ENCODE results near the gene ADPRM. TPM values are rescaled to one million over a fixed set of nuclear protein-coding genes. Genes with fewer than 3 reads are reported as not detected.

ADPRM gene
- total RNA-seq, 1 donor from 2014 or later: 13.4 TPM

- H3K4me3 Mint-ChIP-seq (ENCODE audit: unreplicated experiment): no peak overlapping the region
- H3K4me1 Mint-ChIP-seq (ENCODE audit: low read depth): peaks cover 22% of the 10 kb centered on the region
- no peaks in the 10 kb centered on the region for H3K9me3 Mint-ChIP-seq (ENCODE audit: low read depth)
- H3K27ac Mint-ChIP-seq (ENCODE audit: unreplicated experiment): no peak overlapping the region
- no peak for TF ChIP-seq CTCF (IDR thresholded peaks at IDR 0.05)
- DNase-seq (ENCODE audit: low spot score): no peak
- no peaks in the 10 kb centered on the region for H3K27me3 Mint-ChIP-seq (ENCODE audit: low read depth)
- H3K36me3 Mint-ChIP-seq (ENCODE audit: low read depth): peaks cover 5% of the 10 kb centered on the region
Measured at GRCh38 chr17:10663231-10663630, 34.2 kb upstream of the ADPRM start.

GRCh38 chr17:10664571-10664970 lies 32.8 kb upstream of the ADPRM start:
- Mint-ChIP-seq H3K27me3 (ENCODE audit: low read depth) (no peaks in the 10 kb centered on the region), H3K4me1 (ENCODE audit: low read depth) (peaks cover 31% of the 10 kb centered on the region), H3K4me3 (ENCODE audit: unreplicated experiment) (no peak overlapping the region), H3K9me3 (ENCODE audit: low read depth) (no peaks in the 10 kb centered on the region), H3K27ac (ENCODE audit: unreplicated experiment) (no peak overlapping the region), H3K36me3 (ENCODE audit: low read depth) (peaks cover 3% of the 10 kb centered on the region)
- TF ChIP-seq CTCF (IDR thresholded peaks at IDR 0.05): no peak
- no peak for DNase-seq (ENCODE audit: low spot score)

GRCh38 chr17:10666906-10667305 lies 30.5 kb upstream of the ADPRM start:
- H3K27ac Mint-ChIP-seq (ENCODE audit: unreplicated experiment): peak overlapping the region; percentile 30
- no peaks in the 10 kb centered on the region for H3K9me3 Mint-ChIP-seq (ENCODE audit: low read depth)
- no peak overlapping the region for H3K4me3 Mint-ChIP-seq (ENCODE audit: unreplicated experiment)
- no peaks in the 10 kb centered on the region for H3K27me3 Mint-ChIP-seq (ENCODE audit: low read depth)
- TF ChIP-seq CTCF (IDR thresholded peaks at IDR 0.05): no peak
- H3K4me1 Mint-ChIP-seq (ENCODE audit: low read depth): peaks cover 44% of the 10 kb centered on the region
- H3K36me3 Mint-ChIP-seq (ENCODE audit: low read depth): peaks cover 3% of the 10 kb centered on the region
- no peak for DNase-seq (ENCODE audit: low spot score)

GRCh38 chr17:10668775-10669174 lies 28.6 kb upstream of the ADPRM start:
- no peak for TF ChIP-seq CTCF (IDR thresholded peaks at IDR 0.05)
- Mint-ChIP-seq H3K36me3 (ENCODE audit: low read depth) (no peaks in the 10 kb centered on the region), H3K27me3 (ENCODE audit: low read depth) (no peaks in the 10 kb centered on the region), H3K4me1 (ENCODE audit: low read depth) (peaks cover 61% of the 10 kb centered on the region), H3K27ac (ENCODE audit: unreplicated experiment) (peak overlapping the region; percentile 50), H3K9me3 (ENCODE audit: low read depth) (no peaks in the 10 kb centered on the region), H3K4me3 (ENCODE audit: unreplicated experiment) (no peak overlapping the region)
- no peak for DNase-seq (ENCODE audit: low spot score)

GRCh38 chr17:10673312-10673711 lies 24.1 kb upstream of the ADPRM start:
- peaks cover 10% of the 10 kb centered on the region for H3K36me3 Mint-ChIP-seq (ENCODE audit: low read depth)
- peaks cover 41% of the 10 kb centered on the region for H3K4me1 Mint-ChIP-seq (ENCODE audit: low read depth)
- H3K27ac Mint-ChIP-seq (ENCODE audit: unreplicated experiment): peak overlapping the region; percentile 69
- no peaks in the 10 kb centered on the region for H3K27me3 Mint-ChIP-seq (ENCODE audit: low read depth)
- TF ChIP-seq CTCF (IDR thresholded peaks at IDR 0.05): no peak
- H3K4me3 Mint-ChIP-seq (ENCODE audit: unreplicated experiment): no peak overlapping the region
- H3K9me3 Mint-ChIP-seq (ENCODE audit: low read depth): no peaks in the 10 kb centered on the region
- DNase-seq (ENCODE audit: low spot score): no peak
